Activated CD8-positive, alpha-beta memory T cell treated with anti-CD3 and anti-CD28 coated beads, Interleukin-2, amount 50 U/mL, for 24 hours (primary cell): ENCODE measurements around the gene TMEM169.
"Not testable (repeated sequence)": the region's sequence is repeated elsewhere in the genome, so short reads cannot be mapped to it uniquely, and the experiment has no call there.

Experiments
- DNase-seq: peaks from one replicate; pipeline ENCODE4 v3.0.0-alpha.2; 2020; ENCODE audit errors: extremely low read depth

The TMEM169 gene

GRCh38 chr2:216071111-216071851 lies 10.4 kb upstream of the TMEM169 start:
- DNase-seq: no peak

GRCh38 chr2:216072473-216072872 lies 9.2 kb upstream of the TMEM169 start:
- no peak for DNase-seq

- no peak for DNase-seq
These were observed 7.9 kb upstream of the TMEM169 start for GRCh38 chr2:216073773-216074172.

GRCh38 chr2:216074380-216074779 lies 7.3 kb upstream of the TMEM169 start:
- DNase-seq: no peak

- DNase-seq: no peak
These were observed 6.9 kb upstream of the TMEM169 start for GRCh38 chr2:216074794-216075193.

- no peak for DNase-seq
These were observed 5.9 kb upstream of the TMEM169 start for GRCh38 chr2:216075510-216076485.

- no peak for DNase-seq
These were observed 2.9 kb upstream of the TMEM169 start for GRCh38 chr2:216078776-216079175.

GRCh38 chr2:216080048-216080447 lies 1.7 kb upstream of the TMEM169 start:
- not testable (repeated sequence) for DNase-seq

GRCh38 chr2:216081012-216081411 lies 707 bp upstream of the TMEM169 start:
- DNase-seq: no peak

- no peak for DNase-seq
These were observed 495 bp downstream of the TMEM169 start for GRCh38 chr2:216082117-216082711.

- no peak for DNase-seq
These were observed 1.1 kb downstream of the TMEM169 start for GRCh38 chr2:216082805-216083204.

- DNase-seq: no peak
These were observed 2.0 kb downstream of the TMEM169 start for GRCh38 chr2:216083464-216084281.

GRCh38 chr2:216084547-216084946 lies 2.8 kb downstream of the TMEM169 start:
- DNase-seq: no peak

- DNase-seq: no peak
These were observed 4.6 kb downstream of the TMEM169 start for GRCh38 chr2:216086207-216086893.

GRCh38 chr2:216090369-216090786 lies 8.7 kb downstream of the TMEM169 start:
- DNase-seq: no peak

- no peak for DNase-seq
These were observed 10.9 kb downstream of the TMEM169 start for GRCh38 chr2:216092646-216093045.

GRCh38 chr2:216094701-216095100 lies 13.0 kb downstream of the TMEM169 start:
- DNase-seq: no peak

GRCh38 chr2:216098421-216099334 lies 17.0 kb downstream of the TMEM169 start:
- no peak for DNase-seq

GRCh38 chr2:216101109-216101508 lies 19.4 kb downstream of the TMEM169 start:
- DNase-seq: no peak

GRCh38 chr2:216103213-216103612 lies 21.5 kb downstream of the TMEM169 start:
- DNase-seq: no peak
